ENCODE data around the gene NACC1.

Gene NACC1

DNA sequence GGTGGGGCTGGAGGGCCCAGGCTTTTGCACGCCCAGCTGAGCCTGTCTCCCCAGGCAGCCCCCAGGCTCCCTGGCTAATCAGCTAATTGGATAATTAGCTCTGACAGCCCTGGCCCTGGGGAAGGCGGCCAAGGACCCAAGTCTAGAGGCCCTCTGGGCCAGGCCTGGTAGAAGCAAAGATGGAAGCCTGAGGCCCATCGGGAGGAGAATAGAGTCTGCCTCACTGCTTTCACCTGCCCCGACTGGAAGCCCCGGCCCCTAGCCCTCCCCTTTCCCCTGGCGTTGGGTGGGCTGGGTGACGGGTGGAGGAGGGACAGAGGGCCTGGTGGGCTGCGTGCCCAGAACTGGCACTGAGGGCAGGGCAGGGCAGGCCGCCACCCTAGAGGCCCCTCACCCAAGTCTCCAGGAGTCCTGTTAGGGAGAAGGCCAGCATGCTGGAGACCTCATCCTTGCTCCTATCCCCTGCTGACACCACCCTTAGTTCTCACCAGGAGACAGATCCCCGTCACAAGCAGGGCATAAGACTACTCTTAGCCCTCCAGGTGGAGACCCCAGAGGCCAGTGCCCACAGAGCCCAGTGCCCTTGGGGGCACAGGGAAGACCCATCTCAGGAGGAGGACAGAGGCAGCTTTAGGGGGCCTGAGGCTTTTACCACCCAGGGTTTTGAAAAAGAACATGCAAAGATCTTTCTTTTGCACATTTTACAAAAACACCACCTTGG lies 27.4 kb upstream of the NACC1 start:
- TF ChIP-seq JUND (IDR thresholded peaks at IDR 0.05; ENCODE audit: low read depth): no peak
- DNase-seq (ENCODE audit: low read depth in 1 of 2, low spot score in 1 of 2): no peak
- in situ Hi-C loops (cut with HindIII; ENCODE audit: low pct_unique_long_range_greater_than_20kb, low sequenced_read_pairs): no loop called here

DNA sequence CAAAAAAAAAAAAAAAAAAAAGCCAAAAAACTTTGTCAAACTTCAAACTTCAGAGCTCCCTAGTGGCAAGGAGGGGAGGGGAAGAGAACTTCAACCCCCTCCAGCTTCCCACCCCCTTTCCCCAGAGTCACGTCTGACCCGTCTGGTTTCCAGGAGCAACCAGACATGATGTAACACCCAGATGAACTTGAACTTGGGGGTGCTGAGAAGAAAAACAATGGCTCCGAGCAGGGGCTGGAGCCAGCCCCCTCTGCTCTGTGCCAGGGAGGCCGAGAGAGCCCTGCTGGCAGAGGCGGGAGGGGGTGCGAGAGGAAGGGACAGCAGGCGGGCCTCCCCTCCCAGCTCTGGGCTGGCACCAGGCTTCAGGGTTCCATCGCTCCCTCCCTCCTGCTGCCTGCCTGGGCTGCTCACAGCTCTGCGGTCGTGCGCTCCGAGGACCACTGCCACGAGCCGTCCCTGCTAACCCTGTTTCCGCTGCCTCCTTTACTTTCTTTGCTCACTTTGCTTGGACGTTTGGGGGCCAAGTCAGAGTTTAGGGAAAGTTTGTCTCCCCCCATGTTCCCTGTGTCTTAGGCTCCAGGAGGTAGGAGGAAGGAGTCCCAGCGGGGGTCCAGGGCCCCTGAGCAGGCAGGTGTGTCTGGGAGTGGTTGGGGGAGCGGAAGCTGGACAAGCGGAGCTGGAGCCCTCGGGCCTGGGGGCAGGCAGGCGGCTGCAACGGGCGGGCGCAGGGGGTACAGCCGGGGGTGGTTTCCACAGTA lies 26.5 kb upstream of the NACC1 start:
- in situ Hi-C loops (cut with HindIII; ENCODE audit: low pct_unique_long_range_greater_than_20kb, low sequenced_read_pairs): no loop called here
- no peak for DNase-seq (ENCODE audit: low read depth in 1 of 2, low spot score in 1 of 2)

DNA sequence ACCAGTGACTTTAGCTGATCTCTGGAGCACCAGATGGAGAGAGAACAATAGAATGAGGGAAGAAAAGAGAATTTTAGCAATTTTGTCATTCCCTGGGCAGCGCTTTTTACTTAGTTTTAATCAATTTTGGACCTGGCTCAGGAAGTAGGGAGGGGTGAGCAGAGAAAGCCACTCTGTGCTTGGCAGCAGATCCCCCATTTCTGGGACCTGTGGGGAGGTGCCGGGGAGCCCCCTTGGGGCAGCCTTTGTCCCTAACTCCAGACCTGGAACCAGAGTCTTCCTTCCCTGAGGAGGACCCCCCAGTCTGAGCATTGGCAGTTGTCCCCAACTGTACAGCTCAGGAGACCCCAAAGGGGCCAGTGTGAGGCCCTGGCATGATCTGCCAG lies 25.9 kb upstream of the NACC1 start:
- in situ Hi-C loops (cut with HindIII; ENCODE audit: low pct_unique_long_range_greater_than_20kb, low sequenced_read_pairs): no loop called here
- DNase-seq (ENCODE audit: low read depth in 1 of 2, low spot score in 1 of 2): no peak
- TF ChIP-seq JUND (IDR thresholded peaks at IDR 0.05; ENCODE audit: low read depth): no peak

More for the DNA sequence above, 26.5 kb upstream of the NACC1 start:
- no peak for TF ChIP-seq JUND (IDR thresholded peaks at IDR 0.05; ENCODE audit: low read depth)

DNA sequence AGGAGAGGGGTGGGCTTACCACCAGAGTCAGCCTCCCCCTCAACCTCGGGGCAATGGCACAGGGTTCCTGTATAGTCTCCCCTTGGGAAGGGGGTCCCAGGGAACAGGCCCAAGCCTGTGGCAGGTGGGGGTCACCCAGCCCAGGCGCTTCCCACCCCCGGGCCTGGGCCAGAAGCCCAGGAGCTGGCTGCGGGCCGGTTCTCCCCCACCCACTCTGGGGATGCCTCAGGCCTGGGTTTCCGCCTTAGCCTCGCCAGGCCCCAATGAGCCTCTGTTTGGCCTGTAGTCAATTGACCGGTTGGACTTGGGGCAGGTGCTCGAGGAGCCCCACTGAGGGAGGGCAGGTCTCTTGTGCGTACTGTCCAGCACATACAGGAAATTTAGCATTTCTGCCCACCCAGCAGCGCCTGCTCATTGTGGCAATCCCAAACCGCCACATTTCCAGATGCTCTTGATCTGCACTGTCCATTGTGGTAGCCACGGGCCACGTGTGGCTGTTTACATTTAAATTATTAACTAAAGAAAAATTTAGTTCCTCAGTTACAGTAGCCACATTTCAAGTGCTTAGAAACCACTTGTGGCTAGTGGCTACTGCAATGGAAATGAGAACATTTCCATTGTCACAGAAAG lies 25.3 kb upstream of the NACC1 start:
- in situ Hi-C loops (cut with HindIII; ENCODE audit: low pct_unique_long_range_greater_than_20kb, low sequenced_read_pairs): no loop called here
- no peak for TF ChIP-seq JUND (IDR thresholded peaks at IDR 0.05; ENCODE audit: low read depth)
- no peak for DNase-seq (ENCODE audit: low read depth in 1 of 2, low spot score in 1 of 2)

DNA sequence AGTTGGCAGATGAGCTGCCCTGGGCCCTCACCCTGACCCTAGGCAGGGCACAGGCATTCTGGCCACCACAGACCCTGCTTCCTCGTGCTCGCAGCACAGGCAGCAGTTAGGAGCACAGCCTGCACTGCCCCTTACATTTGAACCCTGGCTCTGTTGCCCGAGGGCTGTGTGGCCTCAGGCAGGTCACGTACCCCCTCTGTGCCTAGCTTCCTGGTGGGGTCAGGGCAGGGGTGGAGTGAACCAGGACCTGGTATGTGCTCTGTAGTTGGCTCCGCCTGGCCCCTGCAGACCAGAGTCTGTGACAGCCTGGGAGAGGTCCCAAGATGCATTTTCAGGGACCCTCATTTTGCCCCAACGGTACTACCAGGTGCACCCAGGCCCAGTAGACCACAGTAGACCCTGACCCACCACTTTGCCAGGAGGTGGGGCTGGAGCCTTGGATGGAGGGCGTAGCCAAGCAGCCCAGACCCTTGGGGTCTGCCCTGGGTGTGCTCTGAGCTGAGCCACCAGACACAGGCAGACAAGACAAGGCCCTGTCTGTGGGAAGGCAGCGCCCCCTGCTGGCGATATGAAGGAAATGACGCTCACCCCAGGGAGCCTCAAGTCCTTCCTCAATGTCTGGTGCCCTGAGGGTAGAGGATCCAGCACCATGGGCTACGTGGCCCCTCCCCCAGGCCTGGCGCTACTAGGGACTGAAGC lies 24.5 kb upstream of the NACC1 start:
- in situ Hi-C loops (cut with HindIII; ENCODE audit: low pct_unique_long_range_greater_than_20kb, low sequenced_read_pairs): no loop called here
- no peak for TF ChIP-seq JUND (IDR thresholded peaks at IDR 0.05; ENCODE audit: low read depth)
- peak; percentile 77 to 92 for DNase-seq (ENCODE audit: low read depth in 1 of 2, low spot score in 1 of 2)

DNA sequence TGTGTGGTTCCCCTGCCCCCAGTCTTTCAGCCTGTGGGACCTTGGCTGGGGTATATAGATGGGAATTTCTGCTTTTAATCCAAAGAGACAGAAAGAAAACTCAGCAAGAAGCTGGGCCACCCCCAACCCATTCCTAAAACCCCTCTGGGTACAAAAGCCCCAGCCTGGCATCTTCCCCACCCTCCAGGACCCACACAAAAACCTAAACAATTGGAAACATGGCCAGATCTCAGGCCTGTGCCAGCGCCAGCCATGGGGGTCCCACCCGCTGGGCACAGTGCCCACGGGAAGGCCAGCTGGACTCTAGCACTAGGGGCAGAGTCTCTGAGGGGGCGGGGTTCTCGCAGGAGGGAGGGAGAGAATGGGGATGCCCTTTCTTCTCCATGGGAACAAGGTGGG lies 24.0 kb upstream of the NACC1 start:
- in situ Hi-C loops (cut with HindIII; ENCODE audit: low pct_unique_long_range_greater_than_20kb, low sequenced_read_pairs): no loop called here
- DNase-seq (ENCODE audit: low read depth in 1 of 2, low spot score in 1 of 2): no peak
- TF ChIP-seq JUND (IDR thresholded peaks at IDR 0.05; ENCODE audit: low read depth): no peak

DNA sequence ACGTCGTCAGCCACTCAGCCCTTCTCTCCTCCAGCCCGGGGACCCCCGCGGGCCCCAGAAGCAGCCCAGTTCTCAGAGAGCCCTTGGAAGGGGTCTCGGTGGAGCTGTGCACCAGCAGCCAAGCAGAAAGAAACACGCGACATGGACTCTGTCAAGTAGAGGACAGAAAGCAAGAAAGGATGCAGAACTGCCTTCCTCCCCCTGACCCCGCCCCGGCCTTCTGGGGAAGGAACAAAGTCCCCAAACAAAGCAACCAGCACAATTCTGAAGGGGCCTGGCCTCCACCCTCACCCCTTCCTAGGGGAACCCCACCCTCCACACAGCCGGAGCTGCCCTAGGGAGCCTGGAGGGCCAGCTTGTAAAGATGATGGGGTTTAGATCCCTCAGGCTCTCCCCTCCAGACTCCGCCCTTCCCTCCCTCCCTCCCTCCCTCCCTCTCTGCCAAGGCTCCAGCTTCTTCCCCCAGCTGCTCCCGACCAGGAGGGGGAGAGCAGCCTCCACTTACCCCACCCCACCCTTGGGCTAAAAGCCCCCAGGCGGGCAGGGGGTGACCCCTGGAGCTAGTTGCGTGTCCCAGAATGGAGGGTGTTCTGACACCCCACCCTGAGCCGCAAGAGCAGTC lies 23.2 kb upstream of the NACC1 start:
- in situ Hi-C loops (cut with HindIII; ENCODE audit: low pct_unique_long_range_greater_than_20kb, low sequenced_read_pairs): no loop called here
- no peak for DNase-seq (ENCODE audit: low read depth in 1 of 2, low spot score in 1 of 2)

DNA sequence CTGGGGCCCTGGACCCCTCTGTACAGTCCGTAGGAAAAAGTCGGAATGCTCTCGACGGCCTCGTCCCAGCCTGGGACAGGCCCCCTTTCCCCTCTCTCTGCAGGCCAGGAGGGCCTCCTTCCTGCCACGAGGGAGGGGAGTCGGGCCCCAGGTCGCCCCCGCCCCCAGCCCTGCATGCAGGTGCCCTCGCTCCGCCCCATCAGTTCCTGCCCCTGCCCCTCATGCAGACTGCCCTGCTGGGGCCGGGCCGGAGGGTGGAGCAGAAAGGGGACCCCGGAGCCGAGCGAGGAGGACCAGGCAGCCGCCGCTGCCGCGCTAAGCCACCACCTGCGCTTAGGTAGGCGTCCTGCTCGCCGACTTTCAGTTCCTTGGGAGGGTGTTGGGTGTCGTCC lies 22.7 kb upstream of the NACC1 start:
- in situ Hi-C loops (cut with HindIII; ENCODE audit: low pct_unique_long_range_greater_than_20kb, low sequenced_read_pairs): no loop called here

More for the DNA sequence above, 23.2 kb upstream of the NACC1 start:
- TF ChIP-seq JUND (IDR thresholded peaks at IDR 0.05; ENCODE audit: low read depth): no peak

DNA sequence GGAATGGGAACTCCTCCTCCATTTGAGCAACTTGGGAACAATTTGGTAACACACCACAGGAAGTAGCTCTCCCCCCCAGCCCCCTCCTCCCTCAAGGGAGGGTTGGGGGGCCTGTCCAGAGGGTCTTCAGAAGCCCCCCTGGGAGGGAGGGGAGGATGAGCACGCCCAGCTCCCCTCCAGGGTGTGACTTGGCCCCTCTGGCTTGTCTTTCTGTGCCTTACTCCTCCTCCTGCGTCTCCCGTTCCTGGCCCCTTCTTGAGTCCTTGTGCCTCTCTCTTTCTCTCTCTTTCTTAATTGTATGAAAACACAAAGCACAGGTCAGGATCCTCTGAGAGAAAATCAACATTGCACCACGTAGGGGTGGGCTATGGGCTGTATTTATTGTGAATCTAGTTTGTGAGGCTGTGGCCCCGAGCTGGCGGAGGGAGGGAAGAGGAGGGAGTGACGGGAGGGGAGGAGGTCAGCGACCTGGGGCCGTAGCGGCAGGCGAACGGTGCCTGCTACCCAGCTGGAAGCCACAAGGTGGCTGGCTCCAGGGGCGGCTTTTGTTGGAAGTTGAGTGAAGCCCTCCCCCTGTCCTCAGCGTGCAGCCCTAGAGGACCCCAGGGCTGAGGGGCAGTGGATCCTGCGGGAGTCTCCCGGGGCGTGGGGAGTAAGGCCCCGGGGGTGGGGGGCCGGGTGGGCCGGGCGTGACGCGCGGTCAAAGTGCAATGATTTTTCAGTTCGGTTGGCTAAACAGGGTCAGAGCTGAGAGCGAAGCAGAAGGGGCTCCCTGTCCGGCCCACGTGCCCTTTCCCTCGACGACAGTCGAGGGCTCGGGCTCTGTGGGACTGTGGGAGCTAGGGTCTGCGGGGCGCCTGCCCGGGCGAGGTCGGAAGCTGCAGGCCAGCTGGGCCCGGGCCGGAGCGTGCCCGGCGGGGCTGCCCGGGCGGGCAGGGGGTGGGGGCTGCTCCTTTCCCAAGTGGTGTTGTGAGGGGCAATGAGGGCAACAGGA lies 21.8 kb upstream of the NACC1 start:
- no peak for TF ChIP-seq JUND (IDR thresholded peaks at IDR 0.05; ENCODE audit: low read depth)
- DNase-seq (ENCODE audit: low read depth in 1 of 2, low spot score in 1 of 2): no peak
- in situ Hi-C loops (cut with HindIII; ENCODE audit: low pct_unique_long_range_greater_than_20kb, low sequenced_read_pairs): no loop called here

More for the DNA sequence above, 22.7 kb upstream of the NACC1 start:
- no peak for TF ChIP-seq JUND (IDR thresholded peaks at IDR 0.05; ENCODE audit: low read depth)
- DNase-seq (ENCODE audit: low read depth in 1 of 2, low spot score in 1 of 2): no peak

DNA sequence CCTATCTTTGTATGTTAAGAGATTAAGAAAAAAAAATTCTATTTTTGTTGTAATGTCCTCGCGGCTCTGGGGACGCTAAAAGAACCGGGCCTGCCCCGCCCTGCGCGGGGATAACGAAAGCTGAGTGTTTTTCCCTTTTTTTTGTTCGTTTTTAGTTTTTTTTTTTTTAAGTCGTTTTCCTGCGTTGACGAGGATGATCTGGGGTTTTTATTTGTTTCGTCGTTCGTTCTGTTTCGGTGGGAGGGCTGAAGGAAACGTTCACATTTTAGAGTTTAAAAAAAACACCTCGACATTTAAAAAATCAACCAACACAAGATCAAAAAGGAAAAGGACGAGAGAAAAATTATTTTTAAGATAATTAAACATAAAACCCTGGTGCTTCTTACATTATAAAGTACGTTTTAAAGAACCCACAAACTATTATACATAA lies 21.0 kb upstream of the NACC1 start:
- no peak for DNase-seq (ENCODE audit: low read depth in 1 of 2, low spot score in 1 of 2)

More for the DNA sequence above, 21.0 kb upstream of the NACC1 start:
- TF ChIP-seq JUND (IDR thresholded peaks at IDR 0.05; ENCODE audit: low read depth): no peak
- in situ Hi-C loops (cut with HindIII; ENCODE audit: low pct_unique_long_range_greater_than_20kb, low sequenced_read_pairs): no loop called here
